ENCODE data around the gene TUT7.
"Not testable (repeated sequence)": the region's sequence is repeated elsewhere in the genome, so short reads cannot be mapped to it uniquely, and the experiment has no call there.

Gene TUT7

DNA sequence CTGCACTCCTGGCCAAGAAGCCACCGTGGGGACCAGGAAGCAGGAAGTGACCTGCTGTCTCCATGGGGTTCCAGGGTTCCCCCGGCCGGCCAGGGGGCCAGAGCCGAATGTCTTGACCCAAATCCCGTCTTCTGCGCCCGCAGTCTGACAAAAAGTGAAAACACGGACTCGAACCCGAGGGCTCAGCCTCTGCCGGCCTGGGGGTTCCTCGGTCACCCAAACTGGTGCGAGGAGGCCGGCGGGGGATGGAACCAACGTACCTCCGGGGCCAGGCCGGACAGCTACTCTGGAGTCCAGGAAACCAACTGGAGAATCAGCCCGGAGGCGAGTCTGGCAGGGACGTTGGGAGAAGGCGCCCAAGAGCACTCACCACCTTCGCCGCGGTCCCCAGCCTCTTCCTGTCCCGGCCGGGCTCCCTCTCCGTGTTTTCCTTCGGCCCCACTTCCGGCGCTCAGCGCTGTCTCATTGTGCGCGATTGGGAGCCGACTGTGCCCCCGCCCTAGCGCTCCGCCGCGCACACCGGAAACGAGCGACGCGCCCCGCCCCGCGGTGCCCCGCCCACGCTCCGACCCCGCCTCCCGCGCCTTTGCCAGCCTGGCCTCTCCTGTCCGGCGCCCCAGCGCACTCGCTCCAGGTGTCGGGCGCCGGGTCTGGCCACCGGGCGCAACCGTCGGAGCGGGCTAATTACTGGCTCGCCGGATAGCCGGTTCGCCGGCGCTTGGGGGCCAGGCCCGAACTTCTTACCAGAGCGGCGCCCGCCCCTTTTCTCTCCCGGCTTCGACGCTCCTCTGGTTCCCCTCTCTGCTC, at the start of gene TUT7:
TUT7 (minus strand) TSS at position 400 of the 807 bp plus-strand sequence. CDS start 1,211 bp downstream, outside the sequence.
- DNase-seq, result peak; percentile 72

DNA sequence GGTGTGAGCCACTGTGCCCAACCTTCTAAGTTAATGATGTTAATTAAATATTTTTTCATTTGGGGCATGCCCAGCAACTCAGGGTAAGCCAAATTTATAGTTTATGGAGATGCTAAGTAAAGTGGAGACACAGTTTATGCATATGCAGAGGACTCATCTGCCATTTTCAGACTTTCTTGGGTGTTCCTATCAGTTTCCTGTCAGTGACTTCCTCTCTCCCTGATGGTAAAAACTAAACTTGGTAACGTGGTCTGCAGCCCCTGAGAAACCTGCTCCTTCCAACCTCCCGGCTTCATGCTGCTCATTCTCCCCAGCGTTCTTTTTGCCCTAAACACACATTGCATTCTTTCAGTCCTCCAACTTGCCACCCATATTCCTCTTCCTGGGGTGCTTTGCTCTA, 48.4 kb upstream of the TUT7 start:
- no peak for DNase-seq

DNA sequence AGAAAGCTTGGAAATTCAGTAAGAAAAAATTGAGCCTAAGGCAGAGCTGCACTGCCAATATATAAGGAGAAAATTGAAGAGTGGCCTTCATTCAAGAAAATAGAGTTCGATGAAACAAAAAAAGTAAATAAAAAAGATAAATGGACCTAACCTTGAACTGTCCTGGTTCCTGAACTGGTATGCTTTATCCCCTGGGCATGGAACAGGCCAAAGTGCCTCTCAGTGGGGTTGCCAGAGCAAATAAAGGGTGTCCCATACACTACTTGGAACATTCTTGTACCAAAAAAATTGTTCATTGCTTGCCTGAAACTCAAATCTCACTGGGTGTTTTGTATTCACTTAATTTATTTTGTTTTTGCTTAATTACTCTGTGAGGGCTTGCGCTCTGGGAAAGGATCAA, 42.2 kb upstream of the TUT7 start:
- DNase-seq, result no peak

DNA sequence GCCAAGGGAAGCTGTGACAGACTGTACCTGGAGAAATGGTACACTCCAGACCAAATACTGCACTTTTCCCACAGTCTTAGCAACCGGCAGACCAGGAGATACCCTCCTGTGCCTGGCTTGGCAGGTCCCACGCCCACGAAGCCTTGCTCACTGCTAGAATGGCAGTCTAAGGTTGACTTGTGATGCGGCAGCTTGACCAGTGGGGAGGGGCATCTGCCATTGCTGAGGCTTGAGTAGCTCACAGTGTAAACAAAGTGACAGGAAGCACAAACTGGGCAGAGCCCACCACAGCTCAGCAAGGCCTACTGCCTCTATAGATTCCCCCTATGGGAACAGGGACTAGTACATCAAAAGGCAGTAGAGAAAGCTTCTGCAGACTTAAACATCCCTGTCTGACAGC, 36.0 kb upstream of the TUT7 start:
- not testable (repeated sequence) for DNase-seq

DNA sequence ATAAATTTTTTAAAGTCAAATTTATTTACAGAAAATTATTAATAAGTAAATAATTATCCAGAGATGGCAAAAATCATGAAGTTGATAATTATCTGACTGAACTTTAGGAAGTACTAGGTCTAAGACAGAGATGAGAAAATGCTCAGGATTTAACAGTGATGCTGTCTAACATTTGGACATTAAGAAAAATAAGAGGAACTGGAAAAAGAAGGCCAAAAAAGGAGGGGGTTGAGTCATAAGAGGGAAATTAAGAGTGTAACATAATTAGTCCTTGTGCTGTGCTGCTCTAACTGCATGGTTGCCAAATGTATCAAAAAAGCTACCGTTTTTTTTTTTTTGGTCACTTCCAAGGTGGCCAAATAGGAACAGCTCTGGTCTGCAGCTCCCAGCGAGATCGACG, 35.4 kb upstream of the TUT7 start:
- no peak for DNase-seq

- no peak for DNase-seq
Observed at GRCh38 chr9:86387376-86387775, 33.2 kb upstream of the TUT7 start.

DNA sequence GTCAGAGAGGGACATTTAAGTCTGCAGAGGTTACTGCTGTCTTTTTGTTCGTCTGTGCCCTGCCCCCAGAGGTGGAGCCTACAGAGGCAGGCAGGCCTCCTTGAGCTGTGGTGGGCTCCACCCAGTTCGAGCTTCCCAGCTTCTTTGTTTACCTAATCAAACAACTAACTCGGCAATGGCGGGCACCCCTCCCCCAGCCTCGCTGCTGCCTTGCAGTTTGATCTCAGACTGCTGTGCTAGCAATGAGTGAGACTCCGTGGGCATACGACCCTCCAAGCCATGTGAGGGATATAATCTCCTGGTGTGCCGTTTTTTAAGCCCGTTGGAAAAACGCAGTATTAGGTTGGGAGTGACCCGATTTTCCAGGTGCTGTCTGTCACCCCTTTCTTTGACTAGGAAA, 28.8 kb upstream of the TUT7 start:
- DNase-seq, result not testable (repeated sequence)

DNA sequence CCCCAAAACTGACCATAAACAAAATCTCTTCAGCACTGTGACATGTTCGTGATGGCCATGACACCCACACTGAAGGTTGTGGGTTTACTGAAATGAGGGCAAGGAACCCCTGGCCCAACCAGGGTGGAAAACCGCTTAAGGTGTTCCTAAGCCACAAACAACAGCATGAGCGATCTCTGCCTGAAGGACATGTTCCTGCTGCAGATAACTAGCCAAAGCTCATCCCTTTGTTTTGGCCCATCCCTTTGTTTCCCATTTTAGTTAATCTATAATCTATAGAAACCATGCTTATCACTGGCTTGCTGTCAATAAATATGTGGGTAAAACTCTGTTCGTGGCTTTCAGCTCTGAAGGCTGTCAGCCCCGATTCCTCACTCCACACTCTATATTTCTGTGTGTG, 21.8 kb upstream of the TUT7 start:
- no peak for DNase-seq

DNA sequence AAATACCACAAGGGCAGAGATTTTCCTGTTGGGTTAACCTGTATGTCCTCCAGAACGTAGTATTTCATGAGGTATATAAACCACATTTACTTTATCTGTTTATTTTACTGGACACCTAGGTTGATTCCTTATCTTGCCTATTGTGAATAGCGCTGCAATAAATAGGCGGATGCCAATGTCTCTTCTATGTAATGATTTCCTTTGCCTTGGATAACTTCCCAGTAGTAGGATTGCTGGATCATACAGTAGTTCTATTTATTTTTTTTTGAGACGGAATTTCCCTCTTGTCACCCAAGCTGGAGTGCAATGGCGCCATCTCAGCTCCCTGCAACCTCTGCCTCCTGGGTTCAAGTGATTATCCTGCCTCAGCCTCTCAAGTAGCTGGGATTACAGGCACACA, 15.6 kb upstream of the TUT7 start:
- DNase-seq, result no peak

GRCh38 chr9:86368871-86369521, 14.8 kb upstream of the TUT7 start:
- no peak for DNase-seq

- DNase-seq, result no peak
Observed at GRCh38 chr9:86361176-86361575, 7.0 kb upstream of the TUT7 start.

DNA sequence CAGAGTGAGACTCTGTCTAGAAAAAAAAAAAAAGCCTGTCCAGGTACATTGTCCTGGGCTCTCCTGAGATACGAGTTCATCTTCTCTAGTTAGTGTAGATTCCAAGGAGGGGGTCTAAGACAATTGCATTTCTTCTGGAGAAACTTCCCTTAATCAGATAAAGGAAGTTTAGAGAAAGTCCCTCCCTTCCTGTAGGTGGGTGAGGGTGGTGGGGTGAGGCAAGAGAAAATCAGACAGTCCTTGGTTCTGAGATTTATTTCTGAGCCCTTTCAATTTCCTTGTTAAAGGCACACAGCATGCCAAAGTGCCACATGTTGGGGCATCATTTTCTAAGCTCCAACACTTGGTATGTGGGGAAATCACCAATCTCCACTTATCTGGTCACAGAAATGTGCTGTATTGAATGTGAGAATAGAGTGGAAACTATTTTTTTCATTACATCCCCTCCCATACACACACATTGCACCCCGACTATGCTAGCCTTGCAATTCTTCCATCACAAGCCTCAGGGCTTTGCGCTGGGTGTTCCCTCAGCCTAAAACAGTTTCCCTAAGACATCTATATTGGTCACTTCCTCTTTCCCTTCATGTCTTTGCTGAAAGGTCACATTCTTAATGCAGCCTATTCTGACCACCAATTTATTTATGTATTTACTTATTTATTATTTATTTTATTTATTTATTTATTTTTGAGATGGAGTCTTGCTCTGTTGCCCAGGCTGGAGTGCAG, 5.1 kb upstream of the TUT7 start:
- no peak for DNase-seq

GRCh38 chr9:86356871-86357866, 3.0 kb upstream of the TUT7 start:
- no peak for DNase-seq

- no peak for DNase-seq
Observed at GRCh38 chr9:86355814-86356213, 1.6 kb upstream of the TUT7 start.

GRCh38 chr9:86354818-86355309, 654 bp upstream of the TUT7 start:
- no peak for DNase-seq

DNA sequence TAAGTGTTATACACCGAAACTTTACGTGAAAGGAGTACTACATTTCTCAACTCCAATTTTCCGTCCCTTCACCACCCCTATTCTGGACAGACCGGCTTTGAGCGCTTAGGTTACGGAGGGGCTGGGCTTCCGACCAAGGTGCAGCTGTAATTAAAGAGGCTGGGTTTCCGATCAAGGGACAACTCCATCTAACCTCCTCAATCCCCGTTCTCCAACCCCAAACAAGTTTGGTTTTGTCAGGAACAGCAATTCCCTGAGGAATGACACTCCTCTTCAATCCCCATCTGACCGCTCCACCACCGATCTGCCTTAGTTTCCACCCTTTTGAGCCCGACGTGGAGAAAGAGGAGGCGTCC, 577 bp downstream of the TUT7 start:
- DNase-seq, result no peak

- no peak for DNase-seq
Observed at GRCh38 chr9:86352440-86353077, 1.7 kb downstream of the TUT7 start.

DNA sequence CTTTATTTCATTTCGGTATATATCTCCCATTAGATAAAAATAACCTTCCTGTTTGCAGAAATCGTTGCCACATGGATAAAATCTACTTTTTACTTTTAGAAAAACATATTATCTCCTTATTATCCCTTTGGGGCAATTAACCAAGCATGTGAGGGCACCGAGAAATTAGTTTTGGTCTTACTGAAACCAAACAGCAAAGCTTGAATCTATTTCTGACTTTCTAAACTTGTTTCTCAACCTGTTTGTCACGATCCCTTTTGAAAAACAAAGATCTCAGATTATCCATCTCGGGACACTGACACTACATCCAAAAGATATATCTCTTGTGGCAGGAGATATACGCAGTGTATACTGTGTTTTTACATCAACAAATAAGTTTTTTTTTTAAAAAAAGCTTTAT, 2.3 kb downstream of the TUT7 start:
- no peak for DNase-seq

GRCh38 chr9:86350006-86350760, 4.0 kb downstream of the TUT7 start:
- no peak for DNase-seq

DNA sequence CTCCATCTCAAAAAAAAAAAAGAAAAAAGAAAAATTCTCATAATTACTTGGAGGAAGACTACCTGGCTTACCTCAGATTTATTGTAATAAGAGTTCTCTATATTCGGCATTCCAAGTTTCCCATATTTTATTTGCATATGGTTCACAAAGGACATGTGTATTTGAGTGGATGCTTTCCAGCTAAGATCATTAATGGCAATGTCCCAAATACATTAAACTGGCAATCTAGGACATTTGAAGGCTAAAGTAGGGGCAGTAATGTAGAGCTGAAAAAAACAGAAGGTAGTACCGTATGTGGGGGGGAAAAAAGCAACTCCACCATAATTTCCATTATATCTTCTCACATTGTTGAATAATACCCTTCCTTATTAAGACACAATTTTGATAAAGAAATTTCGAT, 4.9 kb downstream of the TUT7 start:
- no peak for DNase-seq

DNA sequence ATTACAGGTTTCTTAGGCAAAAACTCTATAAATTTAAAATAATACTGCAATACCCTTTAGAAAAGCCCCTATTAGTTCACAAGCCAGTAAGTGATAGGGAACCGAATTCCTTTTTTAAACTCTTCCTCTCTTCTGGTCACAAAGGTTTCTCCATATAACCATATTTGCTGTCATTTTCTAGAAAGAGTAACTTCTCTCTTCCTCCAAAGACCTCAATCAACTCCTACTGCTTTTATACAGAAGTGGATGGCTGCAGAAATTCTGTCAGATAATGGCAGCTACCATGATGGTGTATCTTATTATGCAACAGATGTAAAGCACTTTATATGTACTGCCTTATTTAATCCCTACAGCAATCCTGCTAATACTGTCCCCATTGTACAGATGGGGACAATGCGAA, 6.2 kb downstream of the TUT7 start:
- no peak for DNase-seq

Measured in NCI-H2081 treated with DMSO at 0.1 percent for 48 hours (cell line).